ELF-1 (cell line): Measurements from ENCODE around the gene KRTAP12-1.

Source experiments
- DNase-seq: peaks from one replicate; pipeline ENCODE4 v3.0.0-alpha.2; 2016; ENCODE audit warnings: low read depth, low spot score

The KRTAP12-1 gene, protein sequence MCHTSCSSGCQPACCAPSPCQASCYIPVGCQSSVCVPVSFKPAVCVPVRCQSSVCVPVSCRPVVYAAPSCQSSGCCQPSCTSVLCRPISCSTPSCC

DNA sequence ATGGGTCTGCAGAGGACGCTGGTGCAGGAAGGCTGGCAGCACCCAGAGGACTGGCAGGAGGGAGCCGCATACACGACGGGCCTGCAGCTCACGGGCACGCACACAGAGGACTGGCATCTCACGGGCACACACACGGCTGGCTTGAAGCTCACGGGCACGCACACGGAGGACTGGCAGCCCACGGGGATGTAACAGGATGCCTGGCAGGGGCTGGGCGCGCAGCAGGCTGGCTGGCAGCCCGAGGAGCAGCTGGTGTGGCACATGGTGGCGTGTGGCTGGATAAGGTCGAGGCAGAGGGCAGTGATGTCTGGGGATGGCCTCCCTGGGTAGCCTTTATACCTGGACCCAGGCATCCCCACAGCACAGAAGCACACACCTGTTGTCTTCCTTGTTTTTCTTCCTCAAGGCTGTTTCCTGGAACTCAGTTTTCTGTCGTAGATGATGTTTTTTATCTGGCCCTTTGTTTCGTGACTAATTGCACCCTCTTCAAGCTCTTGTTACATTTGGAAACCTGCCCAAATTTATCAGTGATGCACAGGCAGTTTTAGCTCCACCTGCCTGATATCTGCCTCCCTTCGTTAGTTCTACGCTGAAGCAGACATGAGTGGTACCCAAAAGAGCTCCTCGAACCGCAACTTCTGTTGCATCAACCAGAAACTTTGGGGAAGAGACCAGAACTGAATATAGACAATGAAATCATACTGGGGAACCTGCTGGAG, at the start of gene KRTAP12-1:
Gene KRTAP12-1, minus strand, starts transcription at position 303 of the 719 bp plus-strand sequence. Its CDS starts 40 bp downstream, at position 263.
- no peak for DNase-seq

DNA sequence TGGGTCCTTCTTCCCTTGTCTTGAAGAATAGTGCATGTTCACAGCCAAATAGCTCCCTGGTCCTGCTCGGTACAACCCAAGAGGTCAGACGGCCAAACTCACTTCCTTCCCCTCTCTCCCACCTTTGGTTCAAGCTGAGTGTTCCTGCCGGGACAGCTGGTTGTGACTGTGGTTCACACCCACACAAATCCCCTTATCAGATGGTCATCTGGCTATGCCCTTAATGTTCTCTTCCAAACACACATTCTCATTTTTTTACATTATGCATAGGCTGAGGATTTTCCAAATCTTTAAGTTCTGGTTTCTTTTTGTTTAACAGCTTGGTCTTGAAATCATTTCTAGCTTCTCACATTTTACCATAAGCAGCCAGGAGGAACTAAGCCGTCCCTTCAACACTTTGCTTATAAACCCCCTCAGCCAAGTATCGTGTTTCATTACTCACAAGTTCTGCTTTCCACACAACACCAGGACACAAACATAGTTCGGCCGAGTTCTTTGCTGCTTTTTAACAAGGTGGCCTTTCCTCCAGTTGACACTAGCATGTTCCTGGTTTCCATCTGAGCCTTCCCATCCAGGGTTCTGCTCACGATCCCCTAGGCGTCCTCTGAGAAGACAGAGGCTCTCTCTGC, 49.1 kb upstream of the KRTAP12-1 start:
- no peak for DNase-seq

DNA sequence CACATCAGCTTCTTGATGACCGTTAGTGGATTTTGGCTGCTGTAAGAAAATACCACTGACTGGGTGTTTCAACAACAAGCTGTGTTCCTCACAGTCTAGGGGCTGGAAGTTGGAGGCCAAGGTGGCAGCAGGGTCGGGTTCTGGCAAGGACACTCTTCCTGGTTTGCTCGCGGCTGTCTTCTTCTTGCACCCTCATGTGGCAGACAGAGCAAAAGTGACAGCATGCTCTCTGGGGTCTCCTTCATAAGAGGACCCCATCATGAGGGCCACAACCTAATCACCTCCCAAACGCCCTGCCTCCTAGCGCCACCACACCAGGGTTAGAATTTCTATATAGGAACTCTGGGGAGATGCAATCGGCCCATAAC, 48.0 kb upstream of the KRTAP12-1 start:
- DNase-seq = no peak

DNA sequence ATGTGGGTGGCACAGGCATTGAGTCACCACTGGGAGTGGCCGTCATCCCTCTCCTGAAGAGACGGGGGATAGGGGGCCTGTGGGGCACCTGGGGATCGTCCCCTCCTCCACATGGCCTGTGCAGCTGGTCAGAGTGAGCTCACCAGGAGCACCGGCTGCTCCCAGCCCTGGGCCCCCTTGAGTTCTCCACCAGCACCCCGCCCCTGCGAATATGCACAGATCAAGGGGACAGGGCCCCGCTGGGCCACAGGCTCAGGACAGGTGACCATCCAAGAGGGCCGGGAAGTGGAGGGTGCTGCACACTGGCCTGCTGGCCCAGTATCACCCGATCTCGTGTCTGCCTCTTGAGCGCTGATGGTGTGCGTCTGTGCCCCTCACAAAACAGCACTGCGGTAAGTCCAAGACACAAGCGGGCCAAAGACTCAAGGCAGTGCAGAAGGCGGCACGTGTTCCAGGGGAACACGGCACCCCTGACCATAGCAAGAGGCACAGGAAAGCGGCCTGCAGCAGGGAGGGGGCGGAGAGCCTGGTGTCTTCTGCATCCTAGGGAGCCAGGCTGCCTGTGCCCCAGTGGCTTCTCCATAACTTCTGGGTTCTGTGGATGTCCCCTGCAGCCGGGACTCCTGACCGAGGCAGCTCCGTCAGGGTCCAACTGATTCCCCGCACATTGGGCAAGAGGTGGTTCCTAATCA, 47.5 kb upstream of the KRTAP12-1 start:
- DNase-seq = no peak

DNA sequence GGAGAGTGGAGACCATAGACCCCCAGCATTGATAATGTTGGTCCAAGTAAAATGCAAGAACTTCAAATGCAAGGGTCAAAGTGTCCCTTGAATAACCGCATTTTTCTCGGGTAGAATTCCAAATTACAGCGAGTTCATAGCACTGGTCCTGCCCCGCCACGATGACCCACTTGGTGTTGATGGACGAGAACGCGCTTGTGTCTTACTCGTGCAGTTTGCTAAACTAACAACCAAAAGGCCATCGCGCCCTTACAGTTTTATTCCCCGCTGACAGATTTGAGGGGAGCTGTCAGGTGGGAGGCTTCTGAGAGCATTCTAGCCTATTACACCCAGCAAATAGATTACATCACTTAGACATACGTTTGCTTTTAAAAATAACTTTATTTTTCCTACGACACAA, 46.8 kb upstream of the KRTAP12-1 start:
- no peak for DNase-seq

DNA sequence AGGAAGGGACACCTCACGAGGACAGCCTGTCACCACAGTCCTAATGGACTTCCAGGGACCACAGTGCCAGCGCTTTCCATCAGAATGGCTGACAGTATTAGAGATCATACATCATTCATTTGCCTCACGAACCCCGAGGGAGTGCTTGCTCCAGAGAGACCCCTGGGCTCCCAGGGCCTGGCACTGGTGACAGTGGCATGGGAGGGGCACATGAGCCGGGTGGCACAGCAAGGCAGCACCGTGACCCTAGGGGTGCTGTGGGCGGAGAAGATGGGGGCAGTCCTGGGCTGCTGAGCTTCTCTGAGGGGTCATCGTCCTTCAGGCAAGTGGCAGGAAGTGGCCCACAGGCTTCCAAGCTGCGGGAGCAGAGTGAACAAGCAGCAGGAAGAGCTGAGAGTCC, 45.8 kb upstream of the KRTAP12-1 start:
- DNase-seq = no peak

DNA sequence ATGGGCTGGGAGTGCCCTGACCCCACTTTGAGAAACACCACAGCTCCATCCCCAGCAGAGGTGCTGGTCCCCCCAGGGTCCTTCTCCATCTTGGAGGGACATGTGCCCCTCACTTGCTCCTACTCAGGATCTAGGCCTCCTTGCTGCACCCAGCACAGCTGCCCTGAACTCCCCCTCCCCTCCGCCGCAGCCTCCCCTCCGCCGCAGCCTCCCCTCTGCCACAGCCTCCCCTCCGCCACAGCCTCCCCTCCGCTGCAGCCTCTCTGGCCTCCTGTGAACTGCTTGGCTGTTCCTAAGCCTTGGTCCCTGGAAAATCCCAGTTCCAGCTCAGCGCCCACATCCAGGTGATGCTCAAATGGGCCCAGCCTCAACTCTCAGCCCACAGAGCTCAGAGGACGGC, 45.4 kb upstream of the KRTAP12-1 start:
- DNase-seq = no peak

DNA sequence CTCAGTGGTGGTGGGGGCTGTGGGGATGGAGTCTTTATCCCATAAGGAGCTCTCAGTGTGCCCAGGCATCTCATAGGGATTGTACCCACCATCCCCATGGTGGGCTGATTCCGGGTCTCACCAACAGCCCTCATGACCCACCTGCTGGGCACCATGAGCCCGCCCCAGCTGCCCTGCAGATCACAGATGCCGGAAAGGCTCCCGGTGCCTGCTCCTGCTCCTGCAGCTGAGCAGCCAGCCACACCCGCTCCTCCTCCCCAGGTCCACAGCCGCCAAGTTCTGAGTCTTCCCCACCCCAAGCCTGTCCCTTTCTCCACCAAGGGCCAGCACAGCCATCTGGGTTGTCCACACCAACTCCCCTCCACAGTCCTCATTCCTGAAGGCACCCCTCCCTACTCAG, 44.9 kb upstream of the KRTAP12-1 start:
- DNase-seq = no peak

DNA sequence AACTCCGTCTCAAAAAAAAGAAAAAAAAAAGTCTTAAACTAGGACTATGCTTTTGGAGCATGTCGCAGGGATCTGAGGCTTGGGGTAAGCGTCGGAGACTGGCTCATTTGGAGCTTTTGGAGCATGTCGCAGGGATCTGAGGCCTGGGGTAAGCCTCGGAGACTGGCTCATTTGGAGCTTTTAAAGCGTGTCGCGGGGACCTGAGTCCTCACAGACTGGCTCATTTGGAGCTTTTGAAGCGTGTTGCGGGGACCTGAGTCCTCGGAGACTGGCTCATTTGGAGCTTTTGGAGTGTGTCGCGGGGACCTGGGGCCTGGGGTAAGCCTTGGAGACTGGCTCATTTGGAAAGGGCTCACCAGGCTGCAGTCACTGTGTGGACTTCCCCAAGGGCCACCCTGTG, 43.0 kb upstream of the KRTAP12-1 start:
- DNase-seq = no peak

DNA sequence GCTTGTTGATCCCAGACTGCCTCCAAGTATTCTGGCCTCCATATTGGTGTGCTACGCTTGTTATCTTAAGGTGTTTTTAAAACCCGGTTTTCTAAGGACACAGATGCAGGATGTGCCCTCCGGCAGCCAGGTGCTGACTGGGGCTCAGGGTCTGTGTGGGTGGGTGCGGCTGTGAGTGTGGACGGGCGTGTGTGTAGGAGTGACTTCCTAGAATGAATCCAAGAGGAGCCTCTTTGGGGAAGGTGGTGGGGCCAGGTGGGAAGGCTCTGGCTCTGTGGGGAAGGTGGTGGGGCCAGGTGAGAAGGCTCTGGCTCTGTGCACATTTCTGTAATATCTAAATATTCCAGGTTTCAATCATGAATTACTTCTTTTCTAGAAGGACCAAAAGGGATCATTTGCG, 42.2 kb upstream of the KRTAP12-1 start:
- DNase-seq = no peak

DNA sequence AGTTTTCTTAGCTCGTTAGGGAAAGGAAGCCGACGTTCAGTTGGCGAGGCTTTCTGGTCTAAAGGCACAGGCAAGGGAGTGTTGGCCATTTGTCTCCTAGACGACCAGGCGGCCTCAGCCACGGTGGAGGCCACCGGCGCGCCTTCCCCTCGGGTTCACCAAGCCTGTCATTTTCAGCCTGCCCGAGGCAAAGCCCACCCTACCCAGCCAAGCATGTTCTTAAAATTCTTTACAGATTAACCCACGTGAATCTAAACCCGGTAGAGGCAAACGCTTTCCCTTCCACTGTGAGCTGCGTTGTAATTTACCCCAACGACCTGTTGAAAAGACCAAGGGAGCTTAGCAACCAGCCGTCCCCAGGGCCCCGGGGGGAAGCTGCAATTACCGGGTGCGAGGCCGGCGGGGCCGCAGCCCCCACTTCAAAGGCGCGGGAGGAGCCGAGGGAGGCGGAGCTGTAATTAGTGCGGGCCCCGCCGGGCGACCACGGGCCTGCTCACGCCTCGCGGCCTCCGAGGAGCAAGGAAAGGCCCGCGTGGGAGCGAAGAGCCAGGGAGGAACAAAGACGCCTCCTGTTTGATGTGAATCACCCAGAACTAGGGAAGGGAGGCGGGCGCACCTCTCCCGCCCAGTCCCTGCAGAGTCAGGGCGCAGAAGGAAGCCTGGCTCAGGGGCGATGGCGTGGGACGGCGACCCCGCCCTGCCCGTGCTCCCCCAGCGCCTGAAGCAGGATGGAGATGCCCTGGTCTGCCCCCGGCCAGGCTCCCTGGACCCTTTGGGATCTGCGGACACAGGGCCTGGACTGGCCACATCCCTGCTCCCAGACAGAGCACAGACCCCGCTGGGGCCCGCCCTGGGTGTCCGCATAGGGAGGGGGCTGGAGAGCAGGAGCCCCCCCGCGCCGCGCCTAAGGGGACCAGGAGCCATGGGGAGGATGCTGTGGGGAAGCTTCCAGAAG, 41.5 kb upstream of the KRTAP12-1 start:
- peak; percentile 77 for DNase-seq

DNA sequence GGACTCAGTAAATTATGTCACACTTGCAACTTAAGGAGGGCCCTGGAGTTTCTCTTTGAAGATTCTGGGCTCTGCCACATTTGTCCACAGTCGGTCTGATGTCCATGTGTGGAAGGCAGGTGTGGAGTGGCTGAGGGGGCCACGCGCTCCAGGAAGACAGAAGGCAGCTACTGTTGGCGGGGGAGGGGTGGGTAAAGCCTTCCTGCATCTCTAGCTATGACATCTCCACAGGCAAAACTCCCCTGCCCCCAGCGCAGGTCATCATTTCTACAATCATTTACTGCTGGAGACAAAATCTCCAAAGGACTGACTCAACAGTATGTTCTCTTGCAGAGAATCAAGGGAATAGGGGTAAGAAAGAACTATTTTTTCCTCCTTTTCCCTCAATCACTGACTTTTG, 40.8 kb upstream of the KRTAP12-1 start:
- no peak for DNase-seq

DNA sequence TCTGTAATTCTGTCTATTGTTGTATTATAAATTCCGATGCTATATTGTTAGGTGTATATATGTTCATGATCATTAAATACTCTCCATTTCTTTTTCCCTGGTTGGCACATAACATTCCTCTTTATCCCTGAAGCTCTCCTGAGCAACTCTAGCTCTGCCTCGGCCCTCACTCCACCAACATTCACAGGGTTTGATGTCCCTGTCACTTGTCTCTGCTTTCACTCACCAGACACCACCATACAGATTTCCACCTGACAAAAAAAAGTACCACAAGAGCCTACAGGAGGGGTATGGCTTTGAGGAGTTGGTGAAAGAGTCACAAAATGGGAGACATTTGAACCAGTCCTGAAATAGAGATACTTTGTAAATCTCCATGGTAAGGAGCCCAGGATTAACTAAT, 38.2 kb upstream of the KRTAP12-1 start:
- DNase-seq = no peak

DNA sequence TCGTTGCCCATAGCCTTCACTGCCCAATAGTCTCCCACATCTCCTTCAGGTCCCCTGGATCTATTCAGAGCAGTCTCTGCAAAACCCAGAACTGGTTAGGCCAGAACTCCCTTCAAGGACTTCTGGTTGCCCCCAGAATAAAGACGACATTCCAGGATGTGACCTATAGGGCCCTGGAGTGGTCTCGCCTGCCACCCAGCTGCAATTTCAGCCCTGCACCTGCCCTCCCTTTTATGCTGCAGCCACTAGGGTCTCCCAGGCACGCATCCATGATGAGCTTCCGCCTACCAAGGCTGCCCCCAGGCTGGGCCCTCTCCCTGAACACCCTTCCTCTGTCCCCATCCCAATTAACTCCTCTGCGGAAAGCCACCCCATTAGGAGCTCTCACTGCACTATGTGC, 36.6 kb upstream of the KRTAP12-1 start:
- peak; percentile 84 for DNase-seq

DNA sequence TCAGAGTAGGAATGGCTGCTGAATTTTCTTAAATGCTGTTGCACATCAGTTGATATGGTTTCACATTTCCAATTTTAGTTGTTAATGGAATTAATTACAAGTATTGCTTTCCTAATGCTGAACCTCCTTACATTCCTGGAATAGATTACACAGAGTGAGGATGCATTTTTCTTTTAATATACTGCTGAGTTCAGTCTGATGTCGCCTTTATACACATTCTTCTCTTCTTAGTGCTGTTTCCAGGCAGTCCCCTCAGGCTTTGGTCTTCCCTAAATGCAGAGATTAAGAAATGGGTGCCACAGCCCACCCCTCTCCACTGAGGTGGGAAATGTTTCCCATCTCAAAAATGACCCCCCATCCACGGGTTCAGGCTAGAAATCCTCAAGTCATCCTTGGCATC, 36.1 kb upstream of the KRTAP12-1 start:
- DNase-seq = no peak

DNA sequence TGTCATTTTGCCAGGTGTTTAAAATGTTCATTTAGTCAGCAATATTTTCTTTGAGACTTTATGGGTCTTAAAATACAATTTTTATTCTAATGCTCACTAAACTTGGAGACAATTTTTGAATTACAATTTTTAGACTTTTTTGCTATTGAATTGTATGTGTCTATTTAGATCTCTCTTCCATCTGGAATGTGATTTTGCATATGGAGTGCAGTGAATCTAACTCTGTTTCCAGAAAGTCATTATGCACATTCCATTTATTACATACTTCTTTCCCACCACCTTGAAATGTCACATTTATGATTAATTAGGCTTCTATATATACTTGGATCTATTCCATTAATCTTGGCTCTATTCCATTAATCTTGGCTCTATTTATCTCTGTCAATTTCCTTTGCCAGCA, 35.0 kb upstream of the KRTAP12-1 start:
- no peak for DNase-seq

DNA sequence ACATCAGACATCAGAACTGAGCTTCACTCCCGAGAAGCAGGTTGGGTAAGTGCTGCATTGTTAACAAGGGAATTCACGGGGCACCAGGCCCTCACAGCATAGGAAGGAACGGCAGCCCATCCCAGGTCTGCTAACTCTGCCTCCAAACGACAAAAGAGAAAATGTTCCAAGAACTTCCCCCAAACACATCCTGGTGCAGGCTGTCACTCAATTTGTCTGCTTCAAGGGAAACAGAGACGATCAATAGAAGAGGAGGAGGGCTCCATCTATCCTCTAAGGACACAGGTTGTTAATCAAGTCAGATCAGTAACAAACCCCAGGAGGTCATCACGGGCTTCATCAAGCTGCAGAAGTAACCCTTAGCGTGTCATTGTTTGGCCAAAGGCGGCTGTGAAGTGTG, 32.9 kb upstream of the KRTAP12-1 start:
- DNase-seq = no peak

DNA sequence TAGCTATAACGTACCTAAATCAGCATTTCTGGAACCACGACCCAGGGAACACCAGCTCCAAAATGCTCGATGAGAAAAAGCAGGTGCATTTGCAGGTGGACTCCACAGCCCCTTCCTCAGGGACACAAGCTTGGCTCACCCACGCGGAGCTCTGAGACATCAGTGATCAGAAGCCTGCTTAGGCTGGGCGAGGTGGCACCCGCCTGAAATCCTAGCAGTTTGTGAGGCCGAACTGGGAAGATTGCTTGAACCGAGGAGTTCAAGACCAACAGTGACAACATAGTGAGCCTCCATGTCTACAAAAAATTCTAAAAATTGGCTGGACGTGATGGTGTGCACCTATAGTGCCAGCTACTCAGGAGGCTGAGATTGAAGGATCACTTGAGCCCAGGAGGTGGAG, 31.9 kb upstream of the KRTAP12-1 start:
- no peak for DNase-seq

DNA sequence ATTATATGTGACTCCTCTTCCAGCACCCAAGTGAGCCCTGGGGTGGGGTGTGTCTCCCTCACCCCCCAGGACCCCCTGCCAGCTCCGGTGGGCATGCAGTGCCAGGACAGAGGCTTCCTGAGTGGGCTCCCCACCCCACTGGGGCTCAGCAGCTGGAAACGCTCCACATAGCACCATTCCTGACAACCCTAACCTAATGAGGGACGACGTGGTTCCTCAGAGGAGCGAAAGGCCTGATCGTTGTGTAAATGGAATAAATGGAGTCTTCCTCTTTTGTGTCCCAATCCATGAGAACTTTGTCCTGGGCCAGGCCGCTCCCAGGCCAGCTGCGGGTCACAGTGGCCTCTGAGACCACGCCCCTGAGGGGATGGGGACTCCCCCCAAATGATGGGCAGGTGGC, 31.2 kb upstream of the KRTAP12-1 start:
- DNase-seq = no peak

DNA sequence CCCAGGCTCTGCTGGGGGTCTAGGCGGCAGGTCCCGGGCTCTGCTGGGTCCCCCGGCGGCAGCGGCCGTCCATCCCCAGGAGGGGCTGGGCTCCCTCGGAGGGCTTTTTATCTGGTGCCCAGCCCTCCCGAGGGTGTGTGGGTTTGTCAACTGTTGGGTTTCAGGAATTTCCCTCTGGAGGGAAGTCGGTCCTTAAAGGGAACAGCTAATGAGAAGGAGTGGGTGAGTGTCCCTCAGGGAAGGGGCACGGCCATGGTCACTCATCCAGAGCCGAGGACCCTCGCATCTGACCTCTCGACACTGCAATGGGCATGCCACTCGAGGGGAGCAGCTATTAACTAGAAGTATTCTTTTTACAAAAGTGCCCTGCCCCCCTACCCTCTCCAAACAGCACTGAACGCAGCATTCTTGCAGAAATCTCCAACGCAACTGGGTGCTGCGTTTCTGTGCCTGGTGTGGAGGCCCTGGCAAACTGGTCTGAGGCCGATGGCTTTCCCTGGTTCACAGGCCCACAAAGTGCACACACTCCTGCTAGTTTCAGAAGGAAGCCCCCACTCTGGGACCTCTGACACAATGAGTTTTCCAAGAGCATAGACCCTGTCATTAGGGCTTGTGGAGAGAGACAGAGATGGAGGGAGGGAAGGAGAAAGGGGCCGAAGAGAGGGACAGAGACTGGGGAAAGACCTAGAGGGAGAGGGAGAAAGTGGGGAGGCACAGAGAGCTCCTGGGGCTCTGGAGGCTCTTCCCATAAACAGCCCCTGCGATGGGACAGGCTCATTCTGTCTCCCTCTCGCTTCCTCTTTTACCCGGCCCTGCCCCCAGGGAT, 30.5 kb upstream of the KRTAP12-1 start:
- no peak for DNase-seq
